UCSD-AML1 (cell line): ENCODE data around the gene PANK2.
"Not testable (repeated sequence)": the region's sequence is repeated elsewhere in the genome, so short reads cannot be mapped to it uniquely, and the experiment has no call there.

ENCODE experiments used
- DNase-seq: peaks from one replicate; lab custom pipeline; 2025; ENCODE audit not compliant: unreplicated experiment; lab: John Stamatoyannopoulos, UW

The PANK2 gene

DNA sequence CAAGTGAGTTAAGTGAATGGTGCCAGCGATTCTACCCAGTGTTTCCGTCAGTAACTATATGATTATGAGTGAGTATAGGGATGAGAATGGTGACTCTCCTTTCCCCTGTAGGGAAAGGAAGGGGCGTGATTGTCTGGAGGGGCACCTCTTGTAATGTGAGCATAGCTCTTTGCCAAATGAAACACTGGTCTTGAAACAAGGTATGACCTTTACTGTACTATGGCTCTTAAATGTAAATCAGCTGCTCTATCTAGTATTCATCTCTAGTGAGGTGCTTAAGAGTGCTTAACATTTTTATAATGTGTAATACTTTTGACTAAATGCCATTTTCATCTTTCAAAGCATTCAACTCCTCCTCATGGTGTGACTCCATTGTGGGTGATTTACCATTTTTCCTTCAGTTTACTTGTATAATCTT lies 11.0 kb downstream of the PANK2 start:
- no peak for DNase-seq

- DNase-seq: no peak
Observed at GRCh38 chr20:3901028-3901705, 12.0 kb downstream of the PANK2 start.

- DNase-seq: no peak
Observed at GRCh38 chr20:3901706-3902440, 12.7 kb downstream of the PANK2 start.

DNA sequence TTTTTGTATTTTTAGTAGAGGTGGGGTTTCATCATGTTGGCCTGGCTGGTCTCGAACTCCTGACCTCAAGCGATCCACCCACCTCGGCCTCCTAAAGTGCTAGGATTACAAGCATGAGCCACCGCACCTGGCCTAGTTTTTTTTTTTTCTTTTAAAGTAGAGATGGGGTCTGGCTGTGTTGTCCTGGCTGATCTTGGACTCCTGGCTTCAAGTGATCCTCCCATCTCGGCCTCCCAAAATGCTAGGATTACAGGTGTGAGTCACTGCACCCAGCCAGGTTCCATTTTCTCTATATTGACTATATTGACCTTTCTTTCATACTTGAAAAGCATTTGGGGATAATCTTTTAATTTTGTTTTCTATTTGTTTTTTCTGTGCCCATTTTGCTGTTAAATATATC lies 13.3 kb downstream of the PANK2 start:
- DNase-seq: no peak

GRCh38 chr20:3904224-3904623 lies 15.0 kb downstream of the PANK2 start:
- no peak for DNase-seq

DNA sequence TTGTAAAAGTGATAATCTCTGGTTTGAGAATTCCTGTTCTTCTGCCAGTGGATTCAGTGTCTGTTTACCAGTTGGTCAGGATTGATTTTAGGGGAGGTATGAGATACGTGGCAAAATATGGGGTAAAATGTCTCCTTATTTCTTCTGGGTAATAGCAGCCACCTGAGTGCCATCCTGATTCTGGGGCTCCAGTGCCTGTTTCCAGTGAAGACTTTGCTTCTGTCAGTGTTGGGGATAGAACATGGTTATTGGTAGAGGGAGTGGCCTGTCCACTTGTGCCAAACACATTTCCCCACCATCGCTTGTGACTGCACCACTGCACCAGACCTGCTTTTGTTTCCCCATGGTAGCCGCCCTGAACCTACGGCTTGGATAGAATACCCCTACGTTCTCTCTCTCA lies 15.7 kb downstream of the PANK2 start:
- no peak for DNase-seq

- DNase-seq: not testable (repeated sequence)
Observed at GRCh38 chr20:3906744-3907721, 17.8 kb downstream of the PANK2 start.

DNA sequence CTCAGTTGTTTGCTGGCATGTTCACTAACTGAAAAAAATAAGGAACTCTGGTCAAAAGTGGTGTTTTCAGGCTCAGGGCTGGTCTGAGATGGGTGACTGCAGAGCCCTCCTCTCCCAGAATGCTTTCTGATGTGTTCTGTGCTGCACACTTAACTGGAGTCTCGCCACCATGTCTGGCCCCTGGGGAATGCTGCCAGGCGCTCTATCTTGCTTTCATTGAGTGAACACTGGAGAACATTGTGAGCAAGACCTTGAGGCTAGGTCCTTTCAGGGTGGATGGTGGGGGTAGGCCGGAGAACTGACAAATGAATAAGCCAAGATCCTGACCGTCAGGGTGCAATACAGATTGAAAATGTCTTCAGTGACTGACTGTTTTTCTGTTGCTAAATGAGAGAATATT lies 19.5 kb downstream of the PANK2 start:
- DNase-seq: no peak

- no peak for DNase-seq
Observed at GRCh38 chr20:3909952-3910366, 20.8 kb downstream of the PANK2 start.

- no peak for DNase-seq
Observed at GRCh38 chr20:3910853-3911252, 21.7 kb downstream of the PANK2 start.

DNA sequence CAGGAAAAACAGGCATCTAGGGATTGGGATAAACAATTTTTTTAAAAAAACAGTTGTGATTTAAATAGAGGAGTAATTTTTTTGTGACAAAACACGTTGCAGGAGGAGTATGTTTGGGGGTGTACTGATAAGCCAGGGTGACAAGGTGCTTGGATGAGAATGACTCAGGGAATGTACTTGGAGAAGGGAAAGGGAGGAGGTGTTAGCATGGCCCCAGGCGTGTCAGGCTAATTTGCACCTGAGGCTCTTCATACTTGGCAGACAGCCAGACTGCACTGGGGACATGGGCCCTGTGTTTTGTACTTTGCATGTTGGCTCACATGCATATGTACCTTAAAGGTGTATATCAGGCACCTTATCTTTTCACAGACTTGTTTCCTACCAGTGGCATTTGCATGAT lies 22.8 kb downstream of the PANK2 start:
- no peak for DNase-seq

DNA sequence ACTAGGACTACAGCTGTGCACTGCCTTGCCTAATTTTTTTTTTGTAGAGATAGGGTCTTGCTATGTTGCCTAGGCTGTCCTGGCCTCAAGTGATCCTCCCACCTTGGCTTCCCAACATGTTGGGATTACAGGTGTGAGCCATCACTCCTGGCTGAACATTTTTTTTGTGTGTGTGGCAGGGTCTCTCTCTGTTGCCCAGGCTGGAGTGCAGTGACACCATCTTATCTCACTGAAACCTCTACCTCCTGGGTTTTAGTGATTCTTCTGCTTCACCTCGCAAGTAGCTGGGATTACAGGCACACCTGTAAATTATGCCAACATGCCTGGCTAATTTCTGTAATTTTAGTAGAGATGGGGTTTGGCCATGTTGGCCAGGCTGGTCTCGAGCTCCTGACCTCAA lies 25.3 kb downstream of the PANK2 start:
- no peak for DNase-seq

DNA sequence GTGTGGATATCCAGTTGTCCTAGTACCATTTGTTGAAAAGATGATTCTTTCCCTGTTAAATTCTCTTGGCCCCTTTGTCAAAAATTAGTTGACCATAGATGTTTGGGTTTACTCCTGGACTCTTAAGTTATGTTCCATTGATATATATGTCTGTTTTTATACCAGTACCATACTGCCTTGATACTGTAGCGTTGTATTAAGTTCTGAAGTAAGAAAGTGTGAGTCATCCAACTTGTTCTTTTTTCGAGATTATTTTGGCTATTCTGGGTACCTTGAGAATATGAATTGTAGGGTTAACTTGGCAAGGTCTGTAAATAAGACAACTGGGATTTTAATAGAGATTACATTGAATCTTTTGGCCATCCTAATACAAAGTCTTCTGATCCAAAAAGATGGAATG lies 26.5 kb downstream of the PANK2 start:
- no peak for DNase-seq

- DNase-seq: no peak
Observed at GRCh38 chr20:3916364-3916763, 27.2 kb downstream of the PANK2 start.

GRCh38 chr20:3919352-3919751 lies 30.2 kb downstream of the PANK2 start:
- no peak for DNase-seq

DNA sequence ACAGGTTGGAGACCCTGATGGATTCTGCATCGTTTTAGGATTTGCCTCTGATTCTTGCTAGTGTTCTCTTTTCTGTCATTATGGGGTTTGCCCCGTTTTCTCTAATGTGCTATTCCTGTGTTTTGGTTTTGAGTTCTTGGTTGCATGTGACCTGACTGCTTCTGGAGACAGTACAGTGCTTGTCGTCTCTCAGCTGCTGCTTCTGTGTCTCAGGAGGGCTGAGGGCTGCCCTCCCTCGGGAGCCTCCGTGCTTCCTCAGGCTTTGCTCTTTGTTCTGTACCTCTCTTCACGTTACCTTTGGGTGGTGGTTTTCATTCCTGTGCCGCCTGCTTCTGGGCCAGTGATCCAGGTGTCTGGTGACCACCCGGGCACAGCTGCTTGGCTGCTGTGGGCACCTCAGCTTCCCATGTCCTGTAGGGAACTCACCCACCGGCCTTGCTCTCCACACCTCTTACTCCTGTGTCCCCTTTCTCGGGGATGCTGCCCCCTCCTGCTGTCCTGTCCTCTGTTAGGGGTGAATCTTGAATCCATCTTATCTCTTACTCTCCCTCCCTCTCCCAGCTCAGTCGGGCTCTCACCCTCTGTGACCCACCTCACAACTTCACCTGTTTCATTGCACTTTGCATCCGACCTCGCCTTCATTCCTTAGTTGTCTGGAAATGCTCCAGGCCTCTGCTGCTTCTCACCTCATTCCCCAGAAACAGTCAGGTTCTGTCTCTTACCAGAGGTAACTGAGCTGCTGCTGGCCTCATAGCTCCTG lies 33.2 kb downstream of the PANK2 start:
- no peak for DNase-seq

- no peak for DNase-seq
Observed at GRCh38 chr20:3922983-3923339, 33.8 kb downstream of the PANK2 start.

DNA sequence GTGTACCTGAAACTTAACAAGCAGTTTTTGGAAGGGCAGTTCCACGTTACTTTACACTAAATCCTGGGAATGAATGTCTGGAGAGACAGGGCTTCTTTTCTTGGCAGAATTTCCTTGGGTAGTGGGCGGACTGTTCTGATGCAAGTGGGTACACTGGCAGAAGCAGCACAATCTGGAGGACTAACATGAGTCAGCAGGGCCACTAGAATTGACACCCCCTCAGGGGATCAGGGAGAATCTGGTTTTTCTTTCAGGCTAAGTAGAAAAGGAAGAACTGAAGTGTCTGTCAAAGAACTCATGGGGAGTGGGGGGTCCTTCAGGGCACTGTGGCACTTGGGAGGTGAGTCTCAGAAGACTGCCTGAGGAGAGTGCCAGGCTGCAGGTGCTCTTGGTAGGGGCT lies 34.6 kb downstream of the PANK2 start:
- DNase-seq: no peak

DNA sequence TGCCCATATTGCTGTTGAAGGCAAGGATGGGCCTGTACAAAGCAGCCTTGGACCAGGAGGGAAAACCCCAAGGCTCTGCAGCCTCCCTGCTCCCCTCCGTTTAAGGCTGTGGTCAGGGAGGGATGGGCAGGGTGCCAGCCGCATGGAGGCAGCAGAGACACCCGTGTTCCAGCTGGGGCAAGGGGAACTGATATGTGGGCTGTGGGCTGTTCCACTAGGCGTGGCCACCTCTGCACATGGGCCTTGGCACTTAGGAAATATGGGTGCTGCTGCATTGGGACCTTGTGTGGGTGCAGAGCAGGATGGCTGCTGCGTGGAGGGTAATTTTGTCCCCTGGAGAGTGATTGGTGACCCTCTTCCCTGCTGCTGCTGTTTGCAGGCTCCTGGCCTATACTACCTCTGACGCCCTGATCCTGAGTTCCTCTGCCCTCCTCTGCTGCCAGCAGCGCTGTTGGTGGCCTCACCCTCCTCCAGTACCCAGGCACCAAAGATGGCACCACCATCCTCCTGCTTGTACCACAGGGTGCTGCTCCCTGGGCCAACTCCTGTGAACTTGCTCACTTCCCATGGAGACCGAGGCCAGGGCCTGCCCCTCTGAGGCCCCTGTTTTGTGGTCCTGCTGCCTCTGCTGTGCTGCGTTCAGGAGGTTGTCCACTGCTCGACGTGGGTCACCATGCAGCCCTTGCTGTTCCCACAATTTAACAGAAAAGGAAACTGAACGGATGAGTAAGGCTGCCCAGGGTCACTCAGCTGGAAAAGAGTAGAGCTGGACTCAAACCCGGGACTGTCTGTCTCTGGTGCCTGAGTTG lies 35.3 kb downstream of the PANK2 start:
- no peak for DNase-seq

- no peak for DNase-seq
Observed at GRCh38 chr20:3925113-3925695, 36.0 kb downstream of the PANK2 start.
